Stimulated activated CD8-positive, alpha-beta memory T cell treated with anti-CD3 and anti-CD28 coated beads, Interleukin-4, amount 100 ng/mL, for 4 hours (primary cell): ENCODE results near the gene TVP23A.
"Not testable (repeated sequence)": the region's sequence is repeated elsewhere in the genome, so short reads cannot be mapped to it uniquely, and the experiment has no call there.

Experiments used
- DNase-seq, 2 donors: peaks; one replicate each; pipeline ENCODE4 v3.0.0-alpha.2; 2020; ENCODE audit warnings: low read depth in 2 of 2, low spot score in 1 of 2

The TVP23A gene

GRCh38 chr16:10806698-10807097 is 11.9 kb downstream of the TVP23A start:
- DNase-seq, result no peak

- no peak for DNase-seq
These were observed 13.3 kb downstream of the TVP23A start for GRCh38 chr16:10805334-10805733.

GRCh38 chr16:10799736-10800135 is 18.9 kb downstream of the TVP23A start:
- no peak for DNase-seq

GRCh38 chr16:10791048-10791447 is 27.5 kb downstream of the TVP23A start:
- DNase-seq, result no peak

- DNase-seq, result not testable (repeated sequence)
These were observed 30.0 kb downstream of the TVP23A start for GRCh38 chr16:10788630-10789029.

GRCh38 chr16:10787304-10787703 is 31.3 kb downstream of the TVP23A start:
- no peak for DNase-seq

- no peak for DNase-seq
These were observed 36.0 kb downstream of the TVP23A start for GRCh38 chr16:10782628-10783027.

- no peak for DNase-seq
These were observed 38.0 kb downstream of the TVP23A start for GRCh38 chr16:10780628-10781027.

- not testable (repeated sequence) for DNase-seq
These were observed 38.7 kb downstream of the TVP23A start for GRCh38 chr16:10779908-10780307.

GRCh38 chr16:10777356-10777755 is 41.2 kb downstream of the TVP23A start:
- DNase-seq, result no peak

GRCh38 chr16:10776923-10777322 is 41.7 kb downstream of the TVP23A start:
- DNase-seq, result not testable (repeated sequence)

GRCh38 chr16:10776280-10776679 is 42.3 kb downstream of the TVP23A start:
- no peak for DNase-seq

GRCh38 chr16:10770907-10771306 is 47.7 kb downstream of the TVP23A start:
- no peak for DNase-seq

- DNase-seq, result no peak
These were observed 49.2 kb downstream of the TVP23A start for GRCh38 chr16:10769381-10769780.

GRCh38 chr16:10767127-10767526 is 51.5 kb downstream of the TVP23A start:
- no peak for DNase-seq

GRCh38 chr16:10765772-10766171 is 52.8 kb downstream of the TVP23A start:
- peak in 1 of 2 donors; percentile 7 for DNase-seq

GRCh38 chr16:10763456-10763855 is 55.1 kb downstream of the TVP23A start:
- no peak for DNase-seq

- no peak for DNase-seq
These were observed 56.1 kb downstream of the TVP23A start for GRCh38 chr16:10762336-10763016.

GRCh38 chr16:10761373-10761772 is 57.2 kb downstream of the TVP23A start:
- no peak for DNase-seq

GRCh38 chr16:10760858-10761257 is 57.7 kb downstream of the TVP23A start:
- no peak for DNase-seq

GRCh38 chr16:10756574-10756973 is 62.0 kb downstream of the TVP23A start:
- DNase-seq, result no peak

- no peak for DNase-seq
These were observed 63.7 kb downstream of the TVP23A start for GRCh38 chr16:10754941-10755340.

- no peak for DNase-seq
These were observed 64.9 kb downstream of the TVP23A start for GRCh38 chr16:10753670-10754069.
